Measurements from ENCODE around the gene DOK4.

DOK4 gene

GRCh38 chr16:57513371-57514102, 27.2 kb upstream of the DOK4 start:
- TF ChIP-seq ZFX (IDR thresholded peaks at IDR 0.05; ENCODE audit: borderline replicate concordance) (no peak), CTCF (IDR thresholded peaks at IDR 0.05) (no peak)
- no peak overlapping the region for H3K27ac ChIP-seq

GRCh38 chr16:57512296-57513001, 26.2 kb upstream of the DOK4 start:
- no peak overlapping the region for H3K27ac ChIP-seq
- TF ChIP-seq CTCF (IDR thresholded peaks at IDR 0.05), result no peak
- TF ChIP-seq ZFX (IDR thresholded peaks at IDR 0.05; ENCODE audit: borderline replicate concordance), result no peak

- TF ChIP-seq ZFX (IDR thresholded peaks at IDR 0.05; ENCODE audit: borderline replicate concordance) (no peak), CTCF (IDR thresholded peaks at IDR 0.05) (no peak)
Observed at GRCh38 chr16:57510016-57510871, 24.0 kb upstream of the DOK4 start.

GRCh38 chr16:57509231-57509923, 23.1 kb upstream of the DOK4 start:
- TF ChIP-seq CTCF (IDR thresholded peaks at IDR 0.05) (no peak), ZFX (IDR thresholded peaks at IDR 0.05; ENCODE audit: borderline replicate concordance) (no peak)
- H3K27ac ChIP-seq, result no peak overlapping the region

More at GRCh38 chr16:57510016-57510871, 24.0 kb upstream of the DOK4 start:
- H3K27ac ChIP-seq, result no peak overlapping the region

- TF ChIP-seq CTCF (IDR thresholded peaks at IDR 0.05) (no peak), ZFX (IDR thresholded peaks at IDR 0.05; ENCODE audit: borderline replicate concordance) (no peak)
- no peak overlapping the region for H3K27ac ChIP-seq
Observed at GRCh38 chr16:57508035-57508425, 21.7 kb upstream of the DOK4 start.

- TF ChIP-seq ZFX (IDR thresholded peaks at IDR 0.05; ENCODE audit: borderline replicate concordance) (no peak), CTCF (IDR thresholded peaks at IDR 0.05) (no peak)
- H3K27ac ChIP-seq, result no peak overlapping the region
Observed at GRCh38 chr16:57507136-57508034, 21.1 kb upstream of the DOK4 start.

All from 22Rv1 (cell line).